Endothelial cell (in vitro differentiated cells): ENCODE measurements around the gene TFB1M. TPM values are rescaled to one million over a fixed set of nuclear protein-coding genes. Genes with fewer than 3 reads are reported as not detected.

Experiments used
- DNase-seq: peaks from one replicate; pipeline ENCODE4 v3.0.0; 2021; ENCODE audit warnings: low spot score
- H3K27ac Mint-ChIP-seq: one replicate; pipeline ENCODE4 v1.8.0; 2021; ENCODE audit warnings: mixed read lengths, inconsistent platforms; ENCODE audit not compliant: unreplicated experiment
- H3K27me3 Mint-ChIP-seq: one replicate; pipeline ENCODE4 v1.8.0; 2021; ENCODE audit warnings: mild to moderate bottlenecking, moderate library complexity, mixed read lengths, inconsistent platforms; ENCODE audit not compliant: unreplicated experiment
- H3K36me3 Mint-ChIP-seq: one replicate; pipeline ENCODE4 v1.8.0; 2021; ENCODE audit warnings: mild to moderate bottlenecking, low read depth, mixed read lengths, inconsistent platforms; ENCODE audit not compliant: unreplicated experiment
- H3K4me1 Mint-ChIP-seq: one replicate; pipeline ENCODE4 v1.8.0; 2021; ENCODE audit warnings: mild to moderate bottlenecking, mixed read lengths, inconsistent platforms; ENCODE audit not compliant: unreplicated experiment
- H3K4me3 Mint-ChIP-seq: one replicate; pipeline ENCODE4 v1.8.0; 2021; ENCODE audit warnings: mild to moderate bottlenecking, mixed read lengths, inconsistent platforms; ENCODE audit not compliant: unreplicated experiment
- H3K9me3 Mint-ChIP-seq: one replicate; pipeline ENCODE4 v1.8.0; 2021; ENCODE audit warnings: mixed read lengths, inconsistent platforms; ENCODE audit not compliant: unreplicated experiment
- CTCF ChIP-seq: fragments of 200-600 bp; sonication (generic); IDR thresholded peaks from one replicate; pipeline ENCODE4 v1.5.0; 2021; ENCODE audit warnings: antibody characterized with exemption; ENCODE audit not compliant: unreplicated experiment
- total RNA-seq: library from RNA; stranded (reverse); fragmentation: NEBNext Ultra II Directional; extraction: Animal tissue kit (Norgen Biotek cat#: 25700); gene quantifications from one replicate; pipeline ENCODE4 v1.2.1, GENCODE V29; 2021; ENCODE audit not compliant: unreplicated experiment

The TFB1M gene
- total RNA-seq, 1 donor from 2014 or later: 25.9 TPM

GRCh38 chr6:155333414-155333813 lies 19.1 kb upstream of the TFB1M start:
- Mint-ChIP-seq H3K27ac (no peak overlapping the region), H3K4me3 (no peak overlapping the region), H3K27me3 (no peaks in the 10 kb centered on the region), H3K9me3 (no peaks in the 10 kb centered on the region), H3K36me3 (no peaks in the 10 kb centered on the region), H3K4me1 (peaks cover 9% of the 10 kb centered on the region)
- no peak for DNase-seq
- no peak for TF ChIP-seq CTCF

DNA sequence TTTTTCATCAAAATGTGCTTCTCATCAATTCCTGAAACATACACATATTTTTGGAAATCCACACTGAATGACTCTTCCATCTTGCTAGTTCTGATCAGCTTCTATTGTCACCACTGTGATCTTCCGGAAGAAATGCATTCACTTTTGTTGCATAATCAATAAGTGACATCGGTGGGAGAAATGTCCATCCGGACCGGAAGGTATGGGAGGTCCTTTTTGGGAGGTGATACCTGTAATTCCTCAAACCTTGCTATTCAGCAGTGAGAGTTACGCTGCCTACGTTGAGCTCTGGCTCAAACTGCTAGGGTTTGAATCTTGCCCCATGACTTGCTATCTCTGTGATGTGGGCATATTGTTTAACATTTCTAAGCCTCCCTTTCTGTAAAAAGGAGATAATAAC lies 16.6 kb upstream of the TFB1M start:
- H3K27me3 Mint-ChIP-seq: no peaks in the 10 kb centered on the region
- no peak for DNase-seq
- H3K36me3 Mint-ChIP-seq: no peaks in the 10 kb centered on the region
- H3K4me1 Mint-ChIP-seq: peaks cover 19% of the 10 kb centered on the region
- no peak overlapping the region for H3K27ac Mint-ChIP-seq
- no peaks in the 10 kb centered on the region for H3K9me3 Mint-ChIP-seq
- no peak for TF ChIP-seq CTCF
- no peak overlapping the region for H3K4me3 Mint-ChIP-seq

GRCh38 chr6:155330133-155330734 lies 15.9 kb upstream of the TFB1M start:
- no peaks in the 10 kb centered on the region for H3K36me3 Mint-ChIP-seq
- H3K27ac Mint-ChIP-seq: no peak overlapping the region
- peaks cover 21% of the 10 kb centered on the region for H3K4me1 Mint-ChIP-seq
- H3K9me3 Mint-ChIP-seq: no peaks in the 10 kb centered on the region
- no peak overlapping the region for H3K4me3 Mint-ChIP-seq
- DNase-seq: no peak
- no peaks in the 10 kb centered on the region for H3K27me3 Mint-ChIP-seq
- TF ChIP-seq CTCF: no peak

- H3K27me3 Mint-ChIP-seq: no peaks in the 10 kb centered on the region
- no peak overlapping the region for H3K4me3 Mint-ChIP-seq
- DNase-seq: no peak
- peaks cover 21% of the 10 kb centered on the region for H3K4me1 Mint-ChIP-seq
- no peak for TF ChIP-seq CTCF
- H3K27ac Mint-ChIP-seq: no peak overlapping the region
- H3K9me3 Mint-ChIP-seq: no peaks in the 10 kb centered on the region
- no peaks in the 10 kb centered on the region for H3K36me3 Mint-ChIP-seq
These were observed 15.3 kb upstream of the TFB1M start for GRCh38 chr6:155329460-155330132.
